ENCODE data around the gene CSNK2A1.

Gene CSNK2A1

GRCh38 chr20:550611-551010 lies 7.0 kb upstream of the CSNK2A1 start:
- FAIRE-seq: no peak
- TF ChIP-seq, protein P1, sequence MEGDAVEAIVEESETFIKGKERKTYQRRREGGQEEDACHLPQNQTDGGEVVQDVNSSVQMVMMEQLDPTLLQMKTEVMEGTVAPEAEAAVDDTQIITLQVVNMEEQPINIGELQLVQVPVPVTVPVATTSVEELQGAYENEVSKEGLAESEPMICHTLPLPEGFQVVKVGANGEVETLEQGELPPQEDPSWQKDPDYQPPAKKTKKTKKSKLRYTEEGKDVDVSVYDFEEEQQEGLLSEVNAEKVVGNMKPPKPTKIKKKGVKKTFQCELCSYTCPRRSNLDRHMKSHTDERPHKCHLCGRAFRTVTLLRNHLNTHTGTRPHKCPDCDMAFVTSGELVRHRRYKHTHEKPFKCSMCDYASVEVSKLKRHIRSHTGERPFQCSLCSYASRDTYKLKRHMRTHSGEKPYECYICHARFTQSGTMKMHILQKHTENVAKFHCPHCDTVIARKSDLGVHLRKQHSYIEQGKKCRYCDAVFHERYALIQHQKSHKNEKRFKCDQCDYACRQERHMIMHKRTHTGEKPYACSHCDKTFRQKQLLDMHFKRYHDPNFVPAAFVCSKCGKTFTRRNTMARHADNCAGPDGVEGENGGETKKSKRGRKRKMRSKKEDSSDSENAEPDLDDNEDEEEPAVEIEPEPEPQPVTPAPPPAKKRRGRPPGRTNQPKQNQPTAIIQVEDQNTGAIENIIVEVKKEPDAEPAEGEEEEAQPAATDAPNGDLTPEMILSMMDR (IDR thresholded peaks at IDR 0.05; ENCODE audit: insufficient read depth, missing control alignments): no peak
- no peak for DNase-seq (ENCODE audit: insufficient read length, low spot score)

DNA sequence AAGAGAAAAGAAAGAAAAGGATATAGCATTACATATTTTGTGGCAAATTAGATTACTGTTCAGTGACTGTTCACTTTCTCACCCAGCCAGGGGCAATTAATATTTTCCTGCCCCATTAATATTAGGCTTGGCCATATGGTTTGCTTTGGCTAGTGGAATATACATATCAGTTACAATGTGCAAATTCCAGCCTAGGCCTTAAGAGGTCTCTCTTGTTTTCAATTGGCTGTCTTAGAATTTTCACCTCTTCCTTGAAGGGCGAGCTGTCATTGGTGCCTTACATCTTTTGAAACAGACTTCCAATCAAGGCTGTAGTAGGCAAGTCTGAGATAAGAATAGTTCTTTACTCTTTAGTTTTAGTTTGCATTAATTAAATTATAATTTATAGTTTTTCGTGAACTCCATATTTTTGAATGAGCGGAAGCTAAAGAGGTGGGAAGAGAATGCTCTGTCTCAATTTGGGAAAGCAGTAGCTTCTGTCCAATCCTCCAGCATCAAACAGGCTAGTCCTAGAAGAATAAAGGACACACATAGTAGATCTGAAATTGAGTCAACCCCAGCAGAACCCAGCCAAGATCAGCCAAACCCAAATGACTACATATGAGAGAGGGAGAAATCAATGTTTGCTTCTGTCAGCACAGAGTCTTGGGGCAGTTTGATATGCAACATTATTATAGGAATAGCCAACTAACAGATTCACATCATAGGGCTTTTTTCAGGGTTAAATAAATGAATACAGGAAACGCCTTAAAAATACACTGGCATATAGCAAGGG lies 6.3 kb upstream of the CSNK2A1 start:
- no peak for DNase-seq (ENCODE audit: insufficient read length, low spot score)
- FAIRE-seq: no peak
- TF ChIP-seq, protein P1 (IDR thresholded peaks at IDR 0.05; ENCODE audit: insufficient read depth, missing control alignments): no peak

DNA sequence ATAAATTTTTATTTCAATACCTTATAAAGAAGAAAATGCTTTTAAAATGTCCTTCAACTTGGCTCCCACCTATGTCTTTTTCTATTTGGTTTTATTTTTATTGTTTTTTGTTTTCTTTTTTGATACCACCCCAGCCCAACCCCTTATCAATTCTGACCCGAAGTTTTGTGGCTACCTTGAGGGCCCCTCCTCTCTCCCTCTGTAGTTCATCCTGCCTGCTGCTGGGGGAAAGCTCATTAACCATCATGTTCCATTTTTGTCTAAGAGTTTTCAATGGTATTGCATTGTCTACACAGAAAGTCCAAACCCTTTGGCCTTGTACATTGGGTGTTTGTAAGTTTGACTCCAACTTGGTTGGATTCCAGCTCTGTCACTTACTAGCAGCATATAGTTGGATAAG lies 5.3 kb upstream of the CSNK2A1 start:
- no peak for FAIRE-seq
- TF ChIP-seq, protein P1 (IDR thresholded peaks at IDR 0.05; ENCODE audit: insufficient read depth, missing control alignments): no peak
- no peak for DNase-seq (ENCODE audit: insufficient read length, low spot score)

DNA sequence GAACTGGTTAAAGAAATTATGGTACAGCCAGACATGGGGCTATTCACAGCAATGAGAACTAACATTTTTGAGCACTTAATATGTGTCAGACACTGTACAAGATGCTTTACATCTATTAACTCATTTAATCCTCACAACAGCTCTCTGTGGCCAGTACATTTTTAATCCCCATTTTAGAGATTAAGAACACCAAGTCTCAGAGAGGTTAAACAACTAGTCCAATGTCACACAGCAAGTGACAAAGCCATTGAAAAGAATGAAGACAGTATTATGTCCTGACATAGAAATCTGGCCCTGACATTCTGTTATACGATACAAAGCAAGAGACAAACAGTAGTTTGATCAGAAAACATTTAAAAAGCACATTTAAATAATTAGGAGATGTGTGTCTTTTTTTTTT lies 3.8 kb upstream of the CSNK2A1 start:
- TF ChIP-seq, protein P1 (IDR thresholded peaks at IDR 0.05; ENCODE audit: insufficient read depth, missing control alignments): no peak
- FAIRE-seq (no peak), DNase-seq (ENCODE audit: insufficient read length, low spot score) (no peak)

GRCh38 chr20:546353-546752 lies 2.8 kb upstream of the CSNK2A1 start:
- TF ChIP-seq, protein P1 (IDR thresholded peaks at IDR 0.05; ENCODE audit: insufficient read depth, missing control alignments): no peak
- DNase-seq (ENCODE audit: insufficient read length, low spot score): no peak
- no peak for FAIRE-seq

- FAIRE-seq (no peak), DNase-seq (ENCODE audit: insufficient read length, low spot score) (no peak)
- TF ChIP-seq, protein P1 (IDR thresholded peaks at IDR 0.05; ENCODE audit: insufficient read depth, missing control alignments): no peak
These were observed 649 bp upstream of the CSNK2A1 start for GRCh38 chr20:544153-544725.

DNA sequence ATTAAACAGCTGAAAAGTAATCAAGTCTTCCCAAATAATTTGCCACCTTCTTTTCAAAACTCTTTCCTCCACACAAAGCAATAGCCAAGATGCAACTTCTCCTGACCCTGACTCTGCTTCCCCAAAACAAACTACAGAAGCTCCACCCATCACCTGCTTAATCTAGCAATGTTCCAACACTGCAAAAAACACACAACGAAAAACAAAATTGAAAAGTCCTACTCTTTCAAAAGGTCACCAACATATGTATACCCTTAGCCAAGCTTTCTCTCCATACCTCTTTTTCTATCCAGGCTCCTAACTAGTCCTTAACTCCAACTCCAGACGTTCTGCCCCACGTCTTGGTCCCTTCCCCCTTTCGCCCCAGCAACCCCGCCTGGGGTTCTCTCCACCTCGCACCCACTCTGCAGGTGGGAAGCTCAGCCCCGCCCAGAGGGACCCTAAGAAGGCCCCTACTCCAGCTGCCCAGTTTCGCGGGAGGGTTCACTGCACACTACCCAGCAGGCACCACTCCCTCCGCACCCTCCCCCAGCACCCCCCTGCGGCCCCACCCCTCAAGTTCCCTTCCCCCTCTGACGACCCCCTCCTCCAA lies 717 bp downstream of the CSNK2A1 start:
- FAIRE-seq (no peak), DNase-seq (ENCODE audit: insufficient read length, low spot score) (peak; percentile 21)

More for the DNA sequence above, 717 bp downstream of the CSNK2A1 start:
- TF ChIP-seq, protein P1 (IDR thresholded peaks at IDR 0.05; ENCODE audit: insufficient read depth, missing control alignments): no peak

All from D721Med (cell line).